HG03457 (cell line): Measurements from ENCODE around the gene MGAT5B.

Source experiments
- ATAC-seq: cut with Tn5 transposase; IDR thresholded peaks from one replicate; pipeline ENCODE4 v1.9.1; 2021; ENCODE audit warnings: moderate number of reproducible peaks; ENCODE audit not compliant: unreplicated experiment

Gene MGAT5B

GRCh38 chr17:76903631-76904030 lies 35.4 kb downstream of the MGAT5B start:
- no peak for ATAC-seq

GRCh38 chr17:76904116-76904515 lies 35.9 kb downstream of the MGAT5B start:
- ATAC-seq = no peak

GRCh38 chr17:76905036-76905435 lies 36.8 kb downstream of the MGAT5B start:
- ATAC-seq = no peak

DNA sequence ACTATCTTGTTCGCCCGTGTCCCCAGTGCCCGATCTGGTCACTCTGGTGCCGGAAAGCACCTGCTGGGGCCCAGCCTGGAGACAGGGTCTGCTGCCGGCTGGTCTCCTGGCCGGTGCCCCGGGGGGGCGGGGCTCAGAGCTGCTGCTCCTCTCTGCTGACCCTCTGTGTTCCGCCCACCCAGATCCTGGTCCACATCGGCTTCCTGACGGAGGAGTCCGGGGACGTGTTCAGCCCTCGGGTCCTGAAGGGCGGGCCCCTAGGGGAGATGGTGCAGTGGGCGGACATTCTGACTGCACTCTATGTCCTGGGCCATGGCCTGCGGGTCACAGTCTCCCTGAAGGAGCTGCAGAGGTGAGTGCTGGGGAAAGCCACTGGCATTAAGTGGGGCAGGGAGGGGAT lies 37.6 kb downstream of the MGAT5B start:
- ATAC-seq = no peak

GRCh38 chr17:76906463-76906862 lies 38.3 kb downstream of the MGAT5B start:
- ATAC-seq = no peak

DNA sequence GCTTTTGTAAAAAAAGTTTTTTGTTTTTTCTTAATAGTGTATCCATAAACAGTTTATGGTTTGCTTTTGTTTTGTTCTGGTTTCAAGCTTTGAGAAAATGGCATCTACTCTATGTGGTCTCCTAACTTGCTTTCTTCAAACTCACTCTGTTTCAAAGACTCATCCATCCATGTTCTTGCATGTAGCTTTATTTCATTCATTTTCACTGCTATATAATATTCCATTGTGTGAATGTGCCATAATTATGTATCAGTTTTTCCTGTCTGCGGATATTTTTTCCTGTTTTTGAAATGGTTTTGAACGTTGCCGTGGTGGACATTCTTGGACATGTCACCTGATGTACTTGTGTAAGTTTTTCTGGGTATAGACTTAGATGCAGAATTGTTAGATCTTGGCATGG lies 39.1 kb downstream of the MGAT5B start:
- ATAC-seq = no peak

DNA sequence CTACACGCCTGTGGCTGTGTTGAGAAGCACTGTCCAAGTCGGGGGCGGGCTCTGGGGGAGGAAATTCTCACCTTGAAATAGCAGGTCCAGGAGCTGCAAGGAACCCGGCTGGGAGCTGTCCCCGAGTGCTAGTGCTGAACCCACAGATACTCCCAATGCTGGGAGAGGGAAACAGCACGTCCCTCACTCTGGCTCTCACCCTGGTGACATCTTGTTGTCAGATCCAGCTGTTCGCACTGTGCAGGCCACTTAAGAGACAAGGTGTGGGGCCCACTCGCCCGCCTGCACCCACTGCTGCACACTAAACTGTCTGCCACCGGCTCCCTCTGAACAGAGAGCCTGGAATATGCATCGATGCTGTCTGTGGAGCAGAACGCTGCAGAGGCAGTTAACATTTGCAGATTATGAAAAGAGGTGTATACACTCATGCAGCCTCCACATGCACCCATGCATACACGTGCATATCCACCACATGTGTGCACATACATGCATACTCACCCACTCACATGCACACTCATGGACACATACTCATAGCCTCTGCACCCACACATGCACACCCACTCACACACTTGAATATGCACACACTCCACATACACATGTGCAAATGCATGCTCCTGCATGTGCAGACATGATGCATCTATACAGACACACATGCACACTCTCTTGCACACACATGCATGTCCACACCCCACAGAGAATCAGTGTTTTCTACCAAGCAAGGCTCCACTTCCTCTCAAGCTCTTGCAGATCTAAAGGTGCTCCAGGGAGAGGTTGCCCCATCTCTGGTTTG lies 42.0 kb downstream of the MGAT5B start:
- no peak for ATAC-seq

DNA sequence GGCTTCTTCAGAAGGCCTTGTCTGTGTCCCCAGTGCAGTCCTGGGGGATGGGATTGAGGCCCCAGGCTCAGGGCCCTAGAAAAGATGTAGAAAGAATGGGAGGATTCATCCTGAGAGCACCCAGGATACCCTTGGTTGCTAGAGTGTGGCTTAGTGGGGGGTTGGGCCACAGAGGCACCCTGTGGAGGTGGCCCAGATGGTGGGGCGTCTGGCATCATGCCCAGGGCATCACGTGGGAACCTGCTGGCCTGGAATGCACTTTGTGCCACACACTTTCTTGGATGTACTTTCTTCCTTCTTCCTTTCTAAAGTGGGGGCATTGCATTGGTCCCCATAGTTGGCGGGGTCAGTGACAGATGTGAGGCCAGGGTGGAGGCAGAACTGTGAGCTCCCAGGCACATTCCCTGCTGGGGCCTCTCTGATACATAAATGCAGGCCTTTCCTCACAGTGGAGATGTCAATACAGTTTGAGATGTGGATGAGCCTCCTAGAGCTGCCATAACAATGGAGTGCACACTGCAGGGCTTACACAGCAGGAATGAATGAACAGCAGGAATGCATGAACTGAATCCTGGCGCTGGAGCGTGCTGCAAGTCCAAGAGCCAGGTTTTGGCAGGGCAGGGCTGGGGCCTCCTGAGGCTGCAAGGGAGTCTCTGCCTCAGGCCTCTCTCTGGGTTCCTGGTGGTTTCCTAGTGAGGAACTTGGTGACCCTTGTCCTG lies 43.3 kb downstream of the MGAT5B start:
- ATAC-seq = no peak

DNA sequence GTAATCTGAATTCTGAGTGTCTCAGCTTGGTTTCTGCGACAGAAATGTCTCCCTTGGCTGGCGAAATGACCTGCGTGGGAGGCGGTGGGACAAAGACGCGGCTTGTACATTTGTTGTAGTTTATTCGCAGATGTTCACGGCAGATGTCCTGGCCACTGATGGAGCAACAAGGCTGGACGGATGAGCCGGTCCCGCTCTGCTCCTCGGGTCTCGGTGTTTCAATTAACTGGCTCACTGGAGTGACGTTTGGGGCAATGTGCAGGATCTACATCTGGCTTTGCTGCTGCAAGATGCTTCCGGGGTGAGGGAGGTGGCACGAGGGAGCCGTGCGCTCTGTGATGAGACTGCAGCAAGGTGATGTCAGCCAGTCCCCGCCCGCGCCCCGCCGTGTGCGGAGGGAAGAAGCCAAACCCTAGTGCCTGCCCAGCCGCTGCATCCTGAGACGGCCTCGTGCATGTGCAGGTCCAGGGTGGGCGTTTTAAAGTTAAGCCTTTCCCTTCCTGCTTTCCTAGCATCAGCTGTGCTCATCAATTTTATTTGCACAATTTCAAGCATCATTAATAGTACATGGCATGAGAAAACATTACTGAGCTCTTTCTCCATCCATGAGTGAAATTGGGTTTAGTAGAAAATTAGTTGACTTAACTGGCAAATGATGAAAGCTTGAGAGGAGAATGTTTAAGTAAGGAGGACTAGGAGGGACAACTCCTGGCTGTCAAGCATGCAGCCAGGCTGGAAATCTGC lies 44.4 kb downstream of the MGAT5B start:
- no peak for ATAC-seq

DNA sequence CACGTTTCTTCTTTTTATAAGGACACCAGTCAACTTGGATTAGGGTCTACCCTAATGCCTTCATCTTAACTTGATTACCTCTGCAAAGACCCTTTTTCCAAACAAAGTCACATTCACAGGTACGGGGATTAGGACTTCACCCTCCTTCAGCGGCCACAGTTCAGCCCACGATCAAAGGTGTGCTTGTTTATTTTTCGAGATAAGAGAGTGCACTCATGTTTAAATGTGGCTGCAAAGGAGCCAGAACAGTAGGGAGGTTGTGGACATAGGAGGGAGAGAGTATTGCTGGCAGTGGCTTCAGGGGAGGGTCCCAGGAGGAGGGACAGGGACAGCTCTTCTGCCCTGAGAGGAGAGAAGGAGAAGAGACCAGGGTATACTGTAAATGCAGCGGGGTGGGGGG lies 46.7 kb downstream of the MGAT5B start:
- no peak for ATAC-seq

DNA sequence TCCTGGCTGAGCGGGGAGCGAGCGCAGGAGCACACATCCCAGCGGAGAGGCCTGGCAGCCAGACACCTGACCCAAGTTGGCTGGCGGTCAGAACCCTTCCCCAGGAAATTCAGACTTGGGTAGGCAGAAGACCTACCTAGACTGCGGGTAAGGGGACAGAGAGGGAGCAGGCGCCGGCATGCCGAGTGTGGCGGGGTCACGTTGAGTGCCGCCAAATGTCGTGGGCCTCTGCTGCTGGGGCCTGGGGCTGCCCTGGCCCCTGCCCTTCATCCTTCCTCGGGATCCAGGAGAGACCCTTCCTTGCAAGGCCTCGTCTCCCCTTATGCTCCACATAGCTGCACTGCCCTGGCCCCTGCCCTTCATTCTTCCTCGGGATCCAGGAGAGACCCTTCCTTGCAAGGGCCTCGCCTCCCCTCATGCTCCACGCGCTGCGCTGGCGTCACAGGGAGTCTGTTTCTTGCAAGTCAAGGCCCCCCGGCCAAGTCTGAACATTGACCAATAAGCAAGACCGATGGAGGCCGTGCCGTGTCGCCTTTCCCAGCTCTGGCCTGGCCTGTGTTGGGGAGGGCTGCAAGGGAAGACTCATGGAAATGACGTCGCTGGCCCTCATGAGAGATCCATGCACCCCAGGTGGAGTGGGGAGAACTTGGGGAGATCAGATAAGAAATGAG lies 47.8 kb downstream of the MGAT5B start:
- no peak for ATAC-seq

GRCh38 chr17:76917829-76918228 lies 49.6 kb downstream of the MGAT5B start:
- ATAC-seq = no peak

DNA sequence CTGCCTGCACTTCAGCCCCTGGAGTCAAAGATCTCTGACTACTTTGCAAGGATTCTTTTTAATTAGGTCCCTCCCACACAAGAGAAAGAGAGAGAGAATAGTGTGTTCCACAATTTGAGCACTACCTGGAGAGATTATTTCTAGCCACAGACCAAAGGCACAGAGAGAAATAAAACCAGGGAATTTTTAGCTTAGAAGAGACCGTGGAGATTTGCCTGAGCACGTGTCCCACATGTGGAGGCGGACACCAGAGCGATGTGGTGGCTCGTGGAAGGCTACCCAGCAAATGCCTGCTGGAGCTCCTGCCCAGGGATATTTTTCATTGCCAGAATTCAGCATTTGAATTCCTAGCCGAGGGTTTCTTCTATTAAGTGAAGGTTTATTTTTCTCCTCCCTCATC lies 50.6 kb downstream of the MGAT5B start:
- ATAC-seq = no peak

DNA sequence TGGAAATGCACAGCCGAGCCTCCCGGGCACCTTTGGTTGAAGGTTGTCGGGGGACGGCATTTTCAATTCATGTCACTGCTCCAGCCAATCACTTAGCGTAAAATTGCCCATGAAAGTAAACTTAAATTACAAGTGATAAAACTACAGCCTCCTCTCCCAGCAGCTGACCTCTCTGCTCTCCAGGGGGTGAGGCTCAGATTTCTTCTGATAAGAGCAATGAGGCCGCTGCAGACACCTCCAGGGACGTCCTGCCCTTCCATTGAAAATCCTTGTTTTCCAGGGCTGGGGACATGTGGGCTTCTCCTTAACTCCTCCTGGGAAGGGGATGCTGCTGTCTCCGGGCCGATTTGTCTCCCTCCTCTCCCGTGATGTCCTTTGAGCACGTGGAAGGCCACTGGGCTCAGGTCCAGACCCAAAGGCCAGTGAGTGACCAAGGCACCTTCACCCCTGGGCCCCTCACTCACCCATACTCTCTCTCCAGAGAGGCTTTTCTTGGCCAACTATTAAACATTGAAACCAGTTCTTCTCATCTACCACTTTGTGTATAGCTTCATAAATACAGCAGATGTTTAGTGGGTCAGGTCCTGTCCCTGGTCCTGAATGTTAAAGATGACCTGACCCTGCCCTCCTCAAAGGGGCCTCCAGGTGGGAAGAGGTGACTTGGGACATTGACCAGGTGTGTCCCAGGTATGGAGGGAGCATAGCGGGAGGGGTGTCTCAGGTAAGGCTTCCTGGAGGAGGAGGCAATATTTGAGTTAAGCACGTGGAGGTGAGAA lies 52.3 kb downstream of the MGAT5B start:
- no peak for ATAC-seq

- ATAC-seq = no peak
These were observed 53.3 kb downstream of the MGAT5B start for GRCh38 chr17:76921340-76922036.

DNA sequence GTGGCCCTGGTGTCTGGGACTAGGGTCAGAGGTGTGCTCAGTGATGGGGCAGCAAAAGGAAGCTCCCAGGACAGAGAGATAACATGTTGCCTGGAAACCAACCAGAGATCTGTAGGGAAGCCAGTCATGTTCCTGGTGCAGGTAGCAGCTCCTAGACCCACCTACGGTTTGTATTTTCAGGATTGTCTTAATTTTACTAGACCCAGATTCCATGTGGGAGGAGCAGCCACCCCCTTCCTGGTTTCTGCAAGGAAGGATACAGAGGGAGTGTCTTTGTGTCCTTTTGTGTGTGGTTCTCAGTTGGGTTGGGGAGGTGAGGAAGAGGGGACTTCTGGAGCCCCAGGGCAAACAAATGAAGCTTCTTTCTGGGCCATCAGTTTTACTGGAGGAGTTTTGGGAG lies 53.9 kb downstream of the MGAT5B start:
- no peak for ATAC-seq

DNA sequence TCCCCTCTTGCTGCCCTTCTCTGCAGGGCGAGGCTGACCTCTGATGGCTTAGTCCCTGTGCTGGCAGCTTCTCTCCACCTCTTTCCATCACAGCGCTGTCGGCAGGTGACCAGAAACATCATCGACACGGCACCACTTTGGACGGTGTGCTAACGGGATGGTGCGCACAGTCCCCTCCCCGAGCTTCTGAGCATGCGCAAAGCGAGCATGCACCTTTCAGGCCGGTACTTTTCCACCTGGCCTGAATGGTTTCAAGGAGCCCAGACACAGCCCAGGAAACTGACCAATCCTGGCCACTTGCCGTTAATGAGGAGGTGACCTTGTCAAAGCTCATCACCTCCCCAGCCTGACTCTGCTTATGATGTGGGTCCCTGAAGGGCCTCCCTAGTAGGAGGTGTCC lies 54.8 kb downstream of the MGAT5B start:
- no peak for ATAC-seq

DNA sequence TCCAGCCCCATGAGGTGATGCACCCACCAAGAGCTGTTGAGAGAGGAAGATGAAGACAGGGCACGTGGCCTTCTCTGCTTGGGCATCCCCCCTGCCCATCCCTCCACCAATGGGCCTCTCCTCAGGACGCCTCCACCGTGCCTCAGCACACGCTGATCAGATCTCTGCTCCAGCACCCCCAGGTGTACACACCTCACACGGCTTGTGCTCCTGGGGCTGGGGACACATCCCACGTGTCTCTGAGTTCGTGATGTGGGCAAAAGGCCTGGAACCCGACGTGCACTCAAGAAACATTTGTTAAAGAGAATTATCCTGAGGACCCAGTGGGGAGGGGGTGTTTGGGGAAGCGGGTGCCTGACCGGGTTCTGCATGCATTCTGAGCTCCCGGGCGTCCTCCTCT lies 55.3 kb downstream of the MGAT5B start:
- no peak for ATAC-seq

DNA sequence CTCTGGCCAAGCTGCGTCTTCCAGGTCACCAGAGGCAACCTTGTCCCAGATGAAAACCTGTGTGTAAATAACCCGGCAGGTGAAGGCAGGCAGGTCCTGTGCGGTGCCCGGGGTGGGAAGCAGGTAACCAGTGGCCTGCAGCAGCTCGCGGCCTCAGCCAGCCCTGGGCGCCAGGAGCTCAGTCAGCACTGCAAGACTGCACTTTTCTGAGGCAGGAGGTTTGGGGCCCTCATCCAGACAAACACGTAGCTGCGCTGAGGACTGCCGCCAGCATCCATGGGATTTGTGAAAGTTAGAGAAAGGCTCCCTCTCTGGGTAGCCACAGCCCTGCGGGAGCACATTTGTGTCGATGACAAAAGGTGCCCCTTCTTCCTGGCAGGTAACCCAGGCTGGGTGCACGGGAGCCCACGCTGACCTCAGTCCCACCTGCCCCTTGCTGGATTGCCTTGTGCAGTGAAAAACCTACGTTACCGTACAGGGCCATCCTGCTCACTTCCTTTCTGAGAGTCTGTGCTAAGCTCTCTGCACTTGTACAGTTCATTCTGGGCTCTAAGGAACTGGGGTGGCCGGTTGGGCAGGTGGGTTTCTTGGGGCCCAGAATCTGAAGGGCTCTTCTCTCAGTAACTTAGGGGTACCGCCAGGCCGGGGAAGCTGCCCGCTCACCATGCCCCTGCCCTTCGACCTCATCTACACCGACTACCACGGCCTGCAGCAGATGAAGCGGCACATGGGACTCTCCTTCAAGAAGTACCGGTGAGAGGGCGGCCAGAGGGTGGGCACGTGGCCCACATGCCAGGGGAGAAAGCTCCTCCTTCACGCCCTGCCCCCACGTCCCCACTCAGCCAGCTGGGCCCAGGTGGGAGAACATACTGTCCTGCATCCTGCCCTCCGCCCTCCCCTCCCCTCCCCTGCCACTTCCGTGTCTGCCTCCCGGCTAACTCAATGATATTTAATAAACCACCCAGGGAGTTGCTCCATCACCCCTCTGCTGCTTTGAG lies 56.4 kb downstream of the MGAT5B start:
- no peak for ATAC-seq
